Left ventricle myocardium inferior (tissue), 1 donor: ENCODE data around the gene NATD1. TPM values are rescaled to one million over a fixed set of nuclear protein-coding genes. Genes with fewer than 3 reads are reported as not detected.
"Not testable (repeated sequence)": the region's sequence is repeated elsewhere in the genome, so short reads cannot be mapped to it uniquely, and the experiment has no call there.

Experiments
- DNase-seq: peaks from one replicate; pipeline ENCODE4 v3.0.0-alpha.2; 2020
- H3K27ac ChIP-seq: fragments of 200-600 bp; replicated peaks from 2 replicates; pipeline ENCODE4 v1.8.0; 2021
- H3K27me3 ChIP-seq: fragments of 200-600 bp; 2 replicates; pipeline ENCODE4 v1.8.0; 2021; ENCODE audit warnings: low read depth
- H3K36me3 ChIP-seq: fragments of 200-600 bp; 2 replicates; pipeline ENCODE4 v1.8.0; 2021
- H3K4me1 ChIP-seq: fragments of 200-600 bp; 2 replicates; pipeline ENCODE4 v1.8.0; 2021
- H3K4me3 ChIP-seq: fragments of 200-600 bp; 2 replicates; pipeline ENCODE4 v1.8.0; 2021; ENCODE audit warnings: mild to moderate bottlenecking, moderate library complexity
- H3K9me3 ChIP-seq: fragments of 200-600 bp; replicated peaks from 2 replicates; pipeline ENCODE4 v1.8.0; 2021
- CTCF ChIP-seq: fragments of 200-600 bp; IDR thresholded peaks from 2 replicates; pipeline ENCODE4 v1.8.0; 2021; ENCODE audit warnings: antibody characterized with exemption, mild to moderate bottlenecking, borderline replicate concordance
- intact Hi-C: fragments of 100-400 bp; cut with micrococcal nuclease; formaldehyde crosslinking; loops from one replicate; pipeline ENCODE4 v1.11.0; 2022
- total RNA-seq: library from RNA; stranded (reverse); fragmentation: NEBNext Ultra II Directional; extraction: Animal tissue kit (Norgen Biotek cat#: 25700); gene quantifications from one replicate; pipeline ENCODE4 v1.2.1, GENCODE V29; 2021
- donor health status: DM: no; HTN: yes; CAD: no; lungs with severe emphysema.

Gene NATD1
- total RNA-seq, 1 donor from 2014 or later, result 17.7 TPM

- H3K27ac ChIP-seq, result no peak overlapping the region
- no peaks in the 10 kb centered on the region for H3K27me3 ChIP-seq
- intact Hi-C loops, result no loop called here
- peaks cover 2% of the 10 kb centered on the region for H3K4me1 ChIP-seq
- H3K4me3 ChIP-seq, result no peak overlapping the region
- no peaks in the 10 kb centered on the region for H3K36me3 ChIP-seq
- TF ChIP-seq CTCF, result no peak
- peaks cover 6% of the 10 kb centered on the region for H3K9me3 ChIP-seq
- DNase-seq, result no peak
Measured at GRCh38 chr17:21228845-21229244, 24.4 kb downstream of the NATD1 start.

DNA sequence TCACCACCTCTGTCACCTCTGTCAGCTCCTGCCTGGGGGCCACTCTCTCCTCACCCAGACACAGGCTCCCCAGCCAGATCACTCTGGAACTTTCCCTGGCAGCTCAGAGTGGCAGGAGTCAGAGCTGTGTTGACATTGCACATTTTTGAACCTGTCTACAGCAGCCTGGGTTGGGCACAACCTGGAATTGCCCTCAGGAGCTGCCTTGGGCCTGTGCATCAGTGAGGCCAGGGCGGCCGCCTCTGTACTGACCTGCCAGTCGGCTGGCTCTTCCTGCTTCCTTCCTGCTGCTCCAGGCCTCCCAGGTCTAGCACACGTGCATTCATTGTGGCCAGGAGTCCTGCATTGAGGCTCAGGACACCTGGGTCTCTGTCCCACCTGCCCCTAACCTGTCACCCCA is 25.1 kb downstream of the NATD1 start:
- H3K27ac ChIP-seq, result no peak overlapping the region
- DNase-seq, result no peak

GRCh38 chr17:21227277-21227676 is 25.9 kb downstream of the NATD1 start:
- H3K27me3 ChIP-seq, H3K27ac ChIP-seq, H3K36me3 ChIP-seq, DNase-seq, H3K4me1 ChIP-seq, intact Hi-C loops, H3K9me3 ChIP-seq, H3K4me3 ChIP-seq: not testable (repeated sequence)

More for the DNA sequence above, 25.1 kb downstream of the NATD1 start:
- Histone ChIP-seq H3K27me3 (no peaks in the 10 kb centered on the region), H3K4me1 (no peaks in the 10 kb centered on the region), H3K4me3 (no peak overlapping the region), H3K36me3 (no peaks in the 10 kb centered on the region), H3K9me3 (peaks cover 6% of the 10 kb centered on the region)
- intact Hi-C loops, result no loop called here
- no peak for TF ChIP-seq CTCF

DNA sequence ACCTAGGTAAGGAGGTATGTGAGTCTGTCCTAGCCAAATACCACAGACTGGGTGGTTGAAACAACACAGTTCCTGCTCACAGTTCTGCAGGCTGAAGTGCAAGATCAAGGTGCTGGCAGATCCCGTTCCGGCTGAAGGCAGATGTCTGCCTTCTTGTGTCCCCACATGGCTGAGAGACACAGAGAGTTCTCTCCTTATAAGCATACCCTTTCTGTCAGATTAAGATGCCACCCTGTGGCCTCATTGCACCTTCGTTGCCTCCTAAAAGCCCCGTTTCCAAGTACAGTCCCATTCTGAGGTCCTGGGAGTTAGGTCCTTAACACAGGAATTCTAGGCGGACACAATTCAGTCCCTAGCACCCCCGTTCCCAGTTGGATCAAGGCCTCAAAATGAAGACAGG is 30.1 kb downstream of the NATD1 start:
- no peak for DNase-seq
- no peaks in the 10 kb centered on the region for H3K4me1 ChIP-seq
- TF ChIP-seq CTCF, result no peak
- H3K36me3 ChIP-seq, result peaks cover 4% of the 10 kb centered on the region
- H3K27me3 ChIP-seq, result no peaks in the 10 kb centered on the region
- no peak overlapping the region for H3K27ac ChIP-seq
- no peak overlapping the region for H3K4me3 ChIP-seq
- no peaks in the 10 kb centered on the region for H3K9me3 ChIP-seq
- intact Hi-C loops, result no loop called here

GRCh38 chr17:21218831-21219380 is 34.3 kb downstream of the NATD1 start:
- DNase-seq, result no peak
- Histone ChIP-seq H3K4me3 (no peak overlapping the region), H3K27ac (no peak overlapping the region), H3K36me3 (peaks cover 4% of the 10 kb centered on the region), H3K9me3 (no peaks in the 10 kb centered on the region), H3K27me3 (no peaks in the 10 kb centered on the region), H3K4me1 (peaks cover 18% of the 10 kb centered on the region)
- intact Hi-C loops, result no loop called here
- TF ChIP-seq CTCF, result no peak

- Histone ChIP-seq H3K27me3 (no peaks in the 10 kb centered on the region), H3K4me1 (peaks cover 26% of the 10 kb centered on the region), H3K36me3 (peaks cover 4% of the 10 kb centered on the region), H3K9me3 (no peaks in the 10 kb centered on the region), H3K4me3 (no peak overlapping the region), H3K27ac (no peak overlapping the region)
- no peak for TF ChIP-seq CTCF
- DNase-seq, result no peak
- intact Hi-C loops, result no loop called here
Measured at GRCh38 chr17:21218101-21218500, 35.1 kb downstream of the NATD1 start.
